Tibial nerve (tissue), 4 donors: ENCODE results near the gene GOLPH3. TPM values are rescaled to one million over a fixed set of nuclear protein-coding genes. Genes with fewer than 3 reads are reported as not detected.
A peak's percentile ranks its signal among the peaks of the same experiment; 100 is the strongest.

Experiments
- DNase-seq, 2 donors: peaks; one replicate each; pipeline ENCODE4 v3.0.0-alpha.2; 2019; ENCODE audit warnings: low spot score in 2 of 2
- H3K27ac ChIP-seq, 4 donors: fragments of 200-600 bp; sonication (generic) in 3 of 4; one replicate each; pipeline ENCODE4 v1.5.1; 2017 to 2019; ENCODE audit warnings: mild to moderate bottlenecking in 1 of 4
- H3K27me3 ChIP-seq, 2 donors: fragments of 200-600 bp; sonication (generic) in 1 of 2; one replicate each; pipeline versions ENCODE4 v1.5.1 to v1.6.0; 2017 to 2019
- H3K36me3 ChIP-seq, 3 donors: fragments of 200-600 bp; sonication (generic); one replicate each; pipeline ENCODE4 v1.5.1; 2018 to 2019
- H3K4me1 ChIP-seq, 4 donors: fragments of 200-600 bp; sonication (generic) in 3 of 4; one replicate each; pipeline ENCODE4 v1.5.1; 2017 to 2019
- H3K4me3 ChIP-seq, 4 donors: fragments of 200-600 bp; sonication (generic) in 3 of 4; one replicate each; pipeline ENCODE4 v1.5.1; 2017 to 2019; ENCODE audit warnings: mild to moderate bottlenecking in 1 of 4, moderate library complexity in 1 of 4
- H3K9me3 ChIP-seq, 4 donors: fragments of 200-600 bp; sonication (generic) in 3 of 4; one replicate each; pipeline ENCODE4 v1.5.1; 2017 to 2019
- EP300 ChIP-seq, 2 donors: sonication (generic); formaldehyde crosslinking; IDR thresholded peaks; one replicate each; pipeline ENCODE4 v1.6.1; 2017; ENCODE audit warnings: antibody characterized with exemption in 2 of 2, mild to moderate bottlenecking in 1 of 2
- POLR2A ChIP-seq, 2 donors: fragments of 450-650 bp; IDR thresholded peaks; one replicate each; pipeline ENCODE4 v1.6.1; 2017; ENCODE audit warnings: antibody characterized with exemption in 2 of 2, mild to moderate bottlenecking in 2 of 2, moderate library complexity in 2 of 2
- WGBS, 2 donors: methylation state at CpG; one replicate each; pipeline ENCODE4 v1.1.5; 2018; 5-methylcytosine and 5-hydroxymethylcytosine counted together
- total RNA-seq, 4 donors: library from RNA; depleted of rRNA; stranded (reverse); fragments of >200 nt; gene quantifications; one replicate each; pipeline ENCODE4 v1.1.0, GENCODE V29; 2016
- TF ChIP-seq, protein P1 (sequence below), 5 experiments: fragments of 200-600 bp in 3 of 5; fragments of 450-650 bp in 2 of 5; sonication (generic) in 3 of 5; IDR thresholded peaks; one replicate each; pipeline ENCODE4 v1.5.1; 2016 to 2019; ENCODE audit warnings: antibody characterized with exemption in 5 of 5, mild to moderate bottlenecking in 3 of 5, moderate library complexity in 2 of 5

The GOLPH3 gene
- total RNA-seq, 4 donors from 2014 or later = 90.6 to 115 (median 102) TPM

DNA sequence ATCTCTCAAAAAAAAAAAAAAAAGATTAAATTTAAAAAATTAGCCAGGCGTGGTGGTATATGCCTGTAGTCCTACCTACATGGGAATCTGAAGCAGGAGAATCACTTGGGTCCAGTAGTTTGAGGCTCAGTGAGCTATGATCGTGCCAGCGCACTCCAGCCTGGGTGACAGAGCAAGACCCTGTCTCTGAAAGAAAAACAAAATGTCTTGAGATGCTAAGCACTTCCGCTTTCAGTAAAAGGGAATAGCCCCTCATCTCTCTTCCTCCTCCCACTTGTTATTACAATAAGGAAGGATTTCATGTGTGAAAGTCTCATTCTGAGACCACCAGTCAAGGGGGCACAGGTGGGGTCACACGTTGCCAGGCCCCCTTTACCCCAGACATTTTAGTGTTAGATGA, 79.4 kb downstream of the GOLPH3 start:
- Histone ChIP-seq H3K36me3 (peaks cover 0 to 85% (median 0%) of the 10 kb centered on the region in 3 donors), H3K4me1 (peaks cover 0 to 31% (median 2%) of the 10 kb centered on the region in 4 donors), H3K27me3 (no peaks in the 10 kb centered on the region), H3K9me3 (no peaks in the 10 kb centered on the region), H3K27ac (peak overlapping the region in 3 of 4 donors; percentile 25 to 81 (median 60)), H3K4me3 (no peak overlapping the region)
- no peak for DNase-seq
- TF ChIP-seq EP300 (IDR thresholded peaks at IDR 0.05) = no peak
- TF ChIP-seq, protein P1, sequence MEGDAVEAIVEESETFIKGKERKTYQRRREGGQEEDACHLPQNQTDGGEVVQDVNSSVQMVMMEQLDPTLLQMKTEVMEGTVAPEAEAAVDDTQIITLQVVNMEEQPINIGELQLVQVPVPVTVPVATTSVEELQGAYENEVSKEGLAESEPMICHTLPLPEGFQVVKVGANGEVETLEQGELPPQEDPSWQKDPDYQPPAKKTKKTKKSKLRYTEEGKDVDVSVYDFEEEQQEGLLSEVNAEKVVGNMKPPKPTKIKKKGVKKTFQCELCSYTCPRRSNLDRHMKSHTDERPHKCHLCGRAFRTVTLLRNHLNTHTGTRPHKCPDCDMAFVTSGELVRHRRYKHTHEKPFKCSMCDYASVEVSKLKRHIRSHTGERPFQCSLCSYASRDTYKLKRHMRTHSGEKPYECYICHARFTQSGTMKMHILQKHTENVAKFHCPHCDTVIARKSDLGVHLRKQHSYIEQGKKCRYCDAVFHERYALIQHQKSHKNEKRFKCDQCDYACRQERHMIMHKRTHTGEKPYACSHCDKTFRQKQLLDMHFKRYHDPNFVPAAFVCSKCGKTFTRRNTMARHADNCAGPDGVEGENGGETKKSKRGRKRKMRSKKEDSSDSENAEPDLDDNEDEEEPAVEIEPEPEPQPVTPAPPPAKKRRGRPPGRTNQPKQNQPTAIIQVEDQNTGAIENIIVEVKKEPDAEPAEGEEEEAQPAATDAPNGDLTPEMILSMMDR (IDR thresholded peaks at IDR 0.05) = no peak
- TF ChIP-seq POLR2A (IDR thresholded peaks at IDR 0.05) = no peak
- 88 to 91% methylated on average over 5 of the region's 5 CpGs for WGBS, 2 donors

DNA sequence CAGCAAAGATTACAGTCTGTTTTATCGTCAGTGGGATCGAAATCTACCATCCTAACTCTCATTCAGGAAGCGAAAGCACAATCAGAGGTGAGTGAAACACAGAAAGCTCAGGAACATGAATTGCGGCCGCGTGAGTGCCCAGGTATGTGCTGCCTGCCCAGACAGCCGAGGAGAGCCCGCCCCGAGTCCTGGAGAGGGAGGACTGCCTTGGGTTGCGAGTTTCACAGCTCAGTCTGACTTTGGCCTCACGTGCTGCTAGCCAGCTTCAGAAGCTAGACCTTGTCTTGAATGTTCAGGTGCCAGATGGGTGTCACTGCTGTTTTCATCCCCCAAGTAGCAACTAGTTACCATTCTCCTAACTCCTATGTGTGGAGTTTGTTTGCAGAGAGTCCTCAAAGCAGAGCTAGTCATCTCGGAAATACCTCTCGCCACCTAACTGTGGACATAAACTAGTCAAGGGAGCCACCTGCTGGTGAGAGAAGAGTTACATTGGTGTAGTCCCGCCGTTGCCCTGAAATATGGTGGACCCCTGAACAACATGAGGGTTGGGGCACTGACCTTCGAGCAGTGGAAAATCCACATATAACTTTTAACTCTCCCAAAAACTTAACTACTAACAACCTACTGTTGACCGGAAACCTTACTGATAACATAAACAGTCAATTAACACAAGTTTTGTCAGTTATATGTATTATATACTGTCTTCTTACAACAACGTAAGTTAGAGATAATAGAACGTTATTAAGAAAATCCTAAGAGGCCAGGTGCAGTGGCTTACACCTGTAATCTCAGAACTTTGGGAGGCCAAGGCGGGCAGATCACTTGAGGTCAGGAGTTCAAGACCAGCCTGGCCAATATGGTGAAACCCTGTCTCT, 80.9 kb downstream of the GOLPH3 start:
- TF ChIP-seq, protein P1 (IDR thresholded peaks at IDR 0.05) = peak; percentile 56 to 88 (median 64)
- TF ChIP-seq EP300 (IDR thresholded peaks at IDR 0.05) (peak in 1 of 2 donors; percentile 18), POLR2A (IDR thresholded peaks at IDR 0.05) (no peak)
- peak; percentile 41 to 90 for DNase-seq
- H3K36me3 ChIP-seq = peaks cover 0 to 85% (median 0%) of the 10 kb centered on the region in 3 donors

DNA sequence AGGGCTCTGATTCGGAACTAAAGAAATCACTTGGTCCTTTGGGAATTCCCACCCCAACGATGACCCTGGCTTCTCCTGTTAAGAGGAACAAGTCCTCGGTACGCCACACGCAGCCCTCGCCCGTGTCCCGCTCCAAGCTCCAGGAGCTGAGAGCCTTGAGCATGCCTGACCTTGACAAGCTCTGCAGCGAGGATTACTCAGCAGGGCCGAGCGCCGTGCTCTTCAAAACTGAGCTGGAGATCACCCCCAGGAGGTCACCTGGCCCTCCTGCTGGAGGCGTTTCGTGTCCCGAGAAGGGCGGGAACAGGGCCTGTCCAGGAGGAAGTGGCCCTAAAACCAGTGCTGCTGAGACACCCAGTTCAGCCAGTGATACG, 83.4 kb downstream of the GOLPH3 start:
- no peak for DNase-seq
- Histone ChIP-seq H3K4me3 (no peak overlapping the region), H3K4me1 (peaks cover 0 to 12% (median 2%) of the 10 kb centered on the region in 4 donors), H3K36me3 (peaks cover 0 to 80% (median 0%) of the 10 kb centered on the region in 3 donors), H3K27me3 (no peaks in the 10 kb centered on the region), H3K27ac (no peak overlapping the region), H3K9me3 (no peaks in the 10 kb centered on the region)
- no peak for TF ChIP-seq EP300 (IDR thresholded peaks at IDR 0.05)
- TF ChIP-seq, protein P1 (IDR thresholded peaks at IDR 0.05) = no peak
- TF ChIP-seq POLR2A (IDR thresholded peaks at IDR 0.05) = no peak
- WGBS, 2 donors = 87 to 88% methylated on average over 14 to 17 of the region's 17 CpGs

More for the DNA sequence above, 80.9 kb downstream of the GOLPH3 start:
- Histone ChIP-seq H3K27ac (peak overlapping the region in 1 of 4 donors; percentile 81), H3K27me3 (no peaks in the 10 kb centered on the region), H3K4me1 (peaks cover 0 to 22% (median 2%) of the 10 kb centered on the region in 4 donors), H3K4me3 (no peak overlapping the region), H3K9me3 (no peaks in the 10 kb centered on the region)
- 62 to 63% methylated on average over 20 of the region's 20 CpGs for WGBS, 2 donors

DNA sequence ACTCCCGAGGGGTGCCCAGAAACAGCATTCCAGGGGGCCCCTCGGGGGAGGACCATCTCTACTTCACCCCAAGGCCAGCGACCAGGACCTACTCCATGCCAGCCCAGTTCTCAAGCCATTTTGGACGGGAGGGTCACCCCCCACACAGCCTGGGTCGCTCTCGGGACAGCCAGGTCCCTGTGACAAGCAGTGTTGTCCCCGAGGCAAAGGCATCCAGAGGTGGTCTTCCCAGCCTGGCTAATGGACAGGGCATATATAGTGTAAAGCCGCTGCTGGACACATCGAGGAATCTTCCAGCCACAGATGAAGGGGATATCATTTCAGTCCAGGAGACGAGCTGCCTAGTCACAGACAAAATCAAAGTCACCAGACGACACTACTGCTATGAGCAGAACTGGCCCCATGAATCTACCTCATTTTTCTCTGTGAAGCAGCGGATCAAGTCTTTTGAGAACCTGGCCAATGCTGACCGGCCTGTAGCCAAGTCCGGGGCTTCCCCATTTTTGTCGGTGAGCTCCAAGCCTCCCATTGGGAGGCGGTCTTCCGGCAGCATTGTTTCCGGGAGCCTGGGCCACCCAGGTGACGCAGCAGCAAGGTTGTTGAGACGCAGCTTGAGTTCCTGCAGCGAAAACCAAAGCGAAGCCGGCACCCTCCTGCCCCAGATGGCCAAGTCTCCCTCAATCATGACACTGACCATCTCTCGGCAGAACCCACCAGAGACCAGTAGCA, 83.9 kb downstream of the GOLPH3 start:
- no peaks in the 10 kb centered on the region for H3K9me3 ChIP-seq
- WGBS, 2 donors = 83 to 86% methylated on average over 20 to 22 of the region's 24 CpGs
- peaks cover 0 to 12% (median 2%) of the 10 kb centered on the region in 4 donors for H3K4me1 ChIP-seq
- H3K4me3 ChIP-seq = no peak overlapping the region
- no peak overlapping the region for H3K27ac ChIP-seq
- DNase-seq = no peak
- no peaks in the 10 kb centered on the region for H3K27me3 ChIP-seq
- H3K36me3 ChIP-seq = peaks cover 0 to 78% (median 0%) of the 10 kb centered on the region in 3 donors
- TF ChIP-seq POLR2A (IDR thresholded peaks at IDR 0.05) = no peak
- TF ChIP-seq, protein P1 (IDR thresholded peaks at IDR 0.05) = no peak
- no peak for TF ChIP-seq EP300 (IDR thresholded peaks at IDR 0.05)
